ENCODE data around the gene HIVEP3.

HIVEP3 gene

DNA sequence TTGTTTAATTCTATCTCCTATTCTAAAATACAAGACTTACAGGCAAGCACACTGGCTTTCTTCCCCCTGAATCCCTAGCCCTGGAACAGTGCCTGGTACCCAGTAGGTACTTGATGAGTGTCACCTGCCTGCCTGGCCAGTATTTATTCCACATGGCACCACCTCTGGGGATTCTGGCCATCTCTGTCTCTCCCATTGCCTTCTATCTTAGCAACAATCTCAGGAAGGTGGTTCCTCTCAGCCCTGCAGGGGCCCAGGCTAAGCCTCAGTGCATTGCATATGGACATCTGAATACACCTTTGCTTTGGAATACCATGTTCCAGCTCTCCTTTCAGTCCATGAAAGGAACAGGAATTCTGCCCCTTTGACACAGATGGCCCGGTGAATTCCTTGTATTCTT, 81.0 kb downstream of the HIVEP3 start:
- no peaks in the 10 kb centered on the region for H3F3A ChIP-seq (ENCODE audit: insufficient read depth, low read length)
- no peaks in the 10 kb centered on the region for H3K4me1 ChIP-seq (ENCODE audit: insufficient read depth, low read length, severe bottlenecking)
- TF ChIP-seq, protein P1, sequence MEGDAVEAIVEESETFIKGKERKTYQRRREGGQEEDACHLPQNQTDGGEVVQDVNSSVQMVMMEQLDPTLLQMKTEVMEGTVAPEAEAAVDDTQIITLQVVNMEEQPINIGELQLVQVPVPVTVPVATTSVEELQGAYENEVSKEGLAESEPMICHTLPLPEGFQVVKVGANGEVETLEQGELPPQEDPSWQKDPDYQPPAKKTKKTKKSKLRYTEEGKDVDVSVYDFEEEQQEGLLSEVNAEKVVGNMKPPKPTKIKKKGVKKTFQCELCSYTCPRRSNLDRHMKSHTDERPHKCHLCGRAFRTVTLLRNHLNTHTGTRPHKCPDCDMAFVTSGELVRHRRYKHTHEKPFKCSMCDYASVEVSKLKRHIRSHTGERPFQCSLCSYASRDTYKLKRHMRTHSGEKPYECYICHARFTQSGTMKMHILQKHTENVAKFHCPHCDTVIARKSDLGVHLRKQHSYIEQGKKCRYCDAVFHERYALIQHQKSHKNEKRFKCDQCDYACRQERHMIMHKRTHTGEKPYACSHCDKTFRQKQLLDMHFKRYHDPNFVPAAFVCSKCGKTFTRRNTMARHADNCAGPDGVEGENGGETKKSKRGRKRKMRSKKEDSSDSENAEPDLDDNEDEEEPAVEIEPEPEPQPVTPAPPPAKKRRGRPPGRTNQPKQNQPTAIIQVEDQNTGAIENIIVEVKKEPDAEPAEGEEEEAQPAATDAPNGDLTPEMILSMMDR (IDR thresholded peaks at IDR 0.05; ENCODE audit: low read length) = no peak
- TF ChIP-seq EZH2 (IDR thresholded peaks at IDR 0.05; ENCODE audit: borderline replicate concordance, low read length) = no peak
- H3K79me2 ChIP-seq (ENCODE audit: insufficient read depth, low read length) = no peaks in the 10 kb centered on the region
- no peaks in the 10 kb centered on the region for H3K9me3 ChIP-seq (ENCODE audit: low read length)
- H2AFZ ChIP-seq (ENCODE audit: low read length) = no peak overlapping the region
- H3K9me2 ChIP-seq (ENCODE audit: low read depth, low read length) = no peaks in the 10 kb centered on the region
- peaks cover 4% of the 10 kb centered on the region; the same call in 1 of the 2 replicates for H3K27me3 ChIP-seq (ENCODE audit: insufficient read depth, low read length)
- H3K4me2 ChIP-seq (ENCODE audit: low read length) = no peak overlapping the region
- H3K4me3 ChIP-seq (ENCODE audit: low read depth, low read length, poor library complexity, severe bottlenecking) = no peak overlapping the region
- H3K9ac ChIP-seq (ENCODE audit: low read length) = no peak overlapping the region
- no peak overlapping the region for H3K27ac ChIP-seq (ENCODE audit: low read depth, low read length, poor library complexity, severe bottlenecking)
- H4K20me1 ChIP-seq (ENCODE audit: insufficient read depth, low read length) = no peaks in the 10 kb centered on the region
- H3K36me3 ChIP-seq (ENCODE audit: insufficient read depth, low read length) = no peaks in the 10 kb centered on the region

DNA sequence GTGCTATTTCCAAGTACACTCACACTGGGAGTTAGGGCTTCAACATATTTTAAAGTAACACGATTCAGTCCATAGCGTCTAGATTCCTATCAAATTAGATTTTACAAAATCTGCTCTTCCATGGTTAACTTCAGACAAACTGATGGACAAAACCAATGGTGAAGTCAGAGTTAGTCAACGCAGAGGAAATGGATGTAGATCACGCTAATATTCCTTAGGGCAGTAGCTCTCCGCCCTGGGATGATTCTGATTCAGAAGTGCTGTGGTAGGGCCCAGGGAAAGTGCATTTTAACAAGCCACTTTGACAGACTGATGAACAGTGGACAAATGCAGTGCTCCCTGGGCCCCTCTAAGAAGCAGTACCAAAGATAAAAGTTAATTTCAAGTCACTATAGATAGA, 83.2 kb downstream of the HIVEP3 start:
- no peaks in the 10 kb centered on the region for H3K4me1 ChIP-seq (ENCODE audit: insufficient read depth, low read length, severe bottlenecking)
- no peaks in the 10 kb centered on the region for H3F3A ChIP-seq (ENCODE audit: insufficient read depth, low read length)
- H4K20me1 ChIP-seq (ENCODE audit: insufficient read depth, low read length) = no peaks in the 10 kb centered on the region
- no peaks in the 10 kb centered on the region for H3K9me3 ChIP-seq (ENCODE audit: low read length)
- no peak overlapping the region for H3K4me2 ChIP-seq (ENCODE audit: low read length)
- no peak for TF ChIP-seq EZH2 (IDR thresholded peaks at IDR 0.05; ENCODE audit: borderline replicate concordance, low read length)
- TF ChIP-seq, protein P1 (IDR thresholded peaks at IDR 0.05; ENCODE audit: low read length) = no peak
- H3K27me3 ChIP-seq (ENCODE audit: insufficient read depth, low read length) = peaks cover 4% of the 10 kb centered on the region; the same call in 1 of the 2 replicates
- no peaks in the 10 kb centered on the region for H3K79me2 ChIP-seq (ENCODE audit: insufficient read depth, low read length)
- no peak overlapping the region for H3K4me3 ChIP-seq (ENCODE audit: low read depth, low read length, poor library complexity, severe bottlenecking)
- no peaks in the 10 kb centered on the region for H3K36me3 ChIP-seq (ENCODE audit: insufficient read depth, low read length)
- no peak overlapping the region for H3K9ac ChIP-seq (ENCODE audit: low read length)
- no peak overlapping the region for H2AFZ ChIP-seq (ENCODE audit: low read length)
- no peaks in the 10 kb centered on the region for H3K9me2 ChIP-seq (ENCODE audit: low read depth, low read length)
- H3K27ac ChIP-seq (ENCODE audit: low read depth, low read length, poor library complexity, severe bottlenecking) = no peak overlapping the region

DNA sequence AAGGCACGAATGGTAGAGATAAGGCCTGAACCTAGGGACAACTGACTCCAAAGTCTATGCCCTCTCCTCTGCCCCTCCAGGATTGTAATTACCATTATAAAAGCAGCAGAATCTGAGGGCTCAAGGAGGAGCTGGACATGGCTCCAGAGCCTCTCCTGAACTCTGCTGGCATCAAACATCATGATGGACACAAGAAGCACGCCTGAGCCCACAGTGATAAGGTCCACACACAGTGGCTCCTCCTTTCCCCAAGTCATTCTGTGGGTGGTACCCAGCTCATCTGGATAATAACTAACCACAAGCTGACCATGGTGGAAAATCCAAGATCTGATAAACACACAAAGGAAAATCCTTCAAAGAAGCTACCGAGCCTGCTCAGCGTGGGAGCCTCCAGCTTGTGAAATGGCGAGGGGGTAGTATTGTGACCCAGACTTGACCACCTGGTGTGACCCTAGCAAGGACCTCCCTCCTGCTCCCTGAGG, 85.2 kb downstream of the HIVEP3 start:
- Histone ChIP-seq H3K9ac (ENCODE audit: low read length) (no peak overlapping the region), H3K27ac (ENCODE audit: low read depth, low read length, poor library complexity, severe bottlenecking) (no peak overlapping the region), H3K36me3 (ENCODE audit: insufficient read depth, low read length) (no peaks in the 10 kb centered on the region), H3K4me1 (ENCODE audit: insufficient read depth, low read length, severe bottlenecking) (no peaks in the 10 kb centered on the region), H4K20me1 (ENCODE audit: insufficient read depth, low read length) (no peaks in the 10 kb centered on the region), H3K27me3 (ENCODE audit: insufficient read depth, low read length) (no peaks in the 10 kb centered on the region), H3F3A (ENCODE audit: insufficient read depth, low read length) (no peaks in the 10 kb centered on the region), H3K4me3 (ENCODE audit: low read depth, low read length, poor library complexity, severe bottlenecking) (no peak overlapping the region), H3K9me3 (ENCODE audit: low read length) (no peaks in the 10 kb centered on the region), H3K79me2 (ENCODE audit: insufficient read depth, low read length) (no peaks in the 10 kb centered on the region), H2AFZ (ENCODE audit: low read length) (no peak overlapping the region), H3K4me2 (ENCODE audit: low read length) (no peak overlapping the region), H3K9me2 (ENCODE audit: low read depth, low read length) (no peaks in the 10 kb centered on the region)
- TF ChIP-seq, protein P1 (IDR thresholded peaks at IDR 0.05; ENCODE audit: low read length) = no peak
- no peak for TF ChIP-seq EZH2 (IDR thresholded peaks at IDR 0.05; ENCODE audit: borderline replicate concordance, low read length)

Measured in OCI-LY1 (cell line).